AG09319 (cell line): Measurements from ENCODE around the gene MRPL21.

Experiments
- DNase-seq: peaks from one replicate; pipeline ENCODE4 v3.0.0-alpha.2; 2010; ENCODE audit warnings: low read depth; ENCODE audit errors: extremely low read depth
- CTCF ChIP-seq: IDR thresholded peaks from 2 replicates; pipeline ENCODE4 v1.5.1; 2011; ENCODE audit warnings: low read depth, mild to moderate bottlenecking, inconsistent platforms, low read length, moderate library complexity

Gene MRPL21

GRCh38 chr11:68905421-68906360, 2.1 kb upstream of the MRPL21 start:
- no peak for DNase-seq
- no peak for TF ChIP-seq CTCF

- no peak for DNase-seq
- no peak for TF ChIP-seq CTCF
Observed at GRCh38 chr11:68904248-68904847, 716 bp upstream of the MRPL21 start.

DNA sequence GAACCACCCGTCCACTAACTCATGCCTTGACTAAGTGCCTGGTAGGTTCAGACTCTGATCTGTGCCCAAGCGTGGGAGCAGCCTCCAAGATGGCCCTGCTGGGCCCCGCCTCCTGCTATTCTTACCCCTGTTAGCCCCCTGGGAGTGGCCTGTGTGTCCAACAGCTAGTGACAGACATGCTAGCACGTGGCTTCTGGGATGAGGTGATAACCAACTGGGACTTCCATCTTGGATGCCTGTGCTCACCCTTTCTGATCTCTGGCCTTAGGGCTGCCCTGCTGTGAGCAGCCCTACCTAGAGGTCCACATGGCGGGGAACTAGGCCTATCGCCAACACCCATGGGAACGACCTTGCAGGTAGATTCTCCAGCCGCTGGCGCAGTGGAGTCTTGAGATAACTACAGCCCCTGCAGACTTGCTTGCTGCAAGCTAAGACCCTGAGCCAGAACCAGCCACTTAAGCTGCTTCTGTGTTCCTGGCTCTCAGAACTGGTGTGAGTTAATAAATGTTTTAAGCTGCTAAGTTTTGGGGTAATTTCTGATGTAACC, 2.7 kb downstream of the MRPL21 start:
- no peak for TF ChIP-seq CTCF
- no peak for DNase-seq

DNA sequence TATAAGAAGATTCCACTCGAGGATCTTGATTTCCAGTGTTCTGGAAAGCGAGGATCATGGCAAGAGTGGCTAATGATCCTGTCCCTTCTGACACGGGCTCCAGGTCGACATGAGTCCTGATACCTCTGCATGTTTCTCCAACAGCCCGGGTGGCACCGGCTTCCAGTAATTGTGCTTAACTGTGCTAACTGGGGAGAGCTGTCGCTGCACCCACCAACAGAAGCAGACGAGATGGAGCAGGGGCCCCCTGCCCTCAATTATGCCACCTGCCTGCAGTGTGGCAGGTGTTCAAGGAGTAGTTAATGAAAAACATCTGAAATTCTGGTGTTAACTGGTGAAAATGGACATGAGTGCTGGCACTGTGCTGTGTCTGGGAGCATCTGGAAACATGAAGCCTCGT, 6.2 kb downstream of the MRPL21 start:
- no peak for TF ChIP-seq CTCF
- DNase-seq, result no peak

DNA sequence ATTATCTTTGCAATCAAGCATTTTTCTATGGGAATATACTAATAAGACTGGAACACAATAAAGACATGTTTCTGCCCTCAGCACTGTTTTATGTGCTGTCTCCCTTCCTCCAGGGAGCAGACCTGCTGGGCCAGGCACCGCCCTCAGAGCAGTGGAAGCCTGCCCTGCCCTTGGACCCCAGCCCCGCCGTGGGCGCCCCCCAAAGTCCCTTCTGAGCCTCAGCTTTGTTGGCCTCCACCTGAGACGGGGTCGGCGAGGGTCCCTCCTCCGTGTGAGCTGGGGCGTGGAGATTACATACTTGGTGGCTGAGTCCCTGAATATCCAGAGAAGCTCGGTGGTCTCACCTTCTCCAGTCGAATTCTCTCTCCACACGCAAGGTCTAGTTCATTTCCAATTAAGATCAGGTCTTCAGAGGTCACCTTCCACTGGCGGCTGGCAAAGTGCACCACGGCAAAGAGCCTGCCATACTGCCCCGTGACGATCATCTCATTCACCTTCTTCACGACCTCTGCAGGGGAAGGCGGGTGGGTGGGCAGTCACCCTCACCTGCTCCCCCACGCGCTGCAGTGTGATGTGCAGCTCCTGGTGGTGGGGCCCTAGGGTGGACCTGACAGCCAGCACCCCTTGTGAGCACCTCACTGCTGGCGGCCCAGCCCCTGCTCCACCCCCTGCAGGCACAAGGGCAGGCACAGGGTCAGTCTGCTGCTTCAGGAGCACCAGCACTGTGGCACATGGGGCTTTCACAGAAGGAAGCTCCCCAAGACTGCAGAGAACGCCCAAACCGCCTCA, 7.3 kb downstream of the MRPL21 start:
- TF ChIP-seq CTCF, result no peak
- DNase-seq, result no peak

GRCh38 chr11:68893282-68893681, 10.3 kb downstream of the MRPL21 start:
- DNase-seq, result no peak
- no peak for TF ChIP-seq CTCF

GRCh38 chr11:68892576-68892975, 11.1 kb downstream of the MRPL21 start:
- DNase-seq, result no peak
- TF ChIP-seq CTCF, result no peak
